ELF-1 (cell line): ENCODE results near the gene SHB.
A peak's percentile ranks its signal among the peaks of the same experiment; 100 is the strongest.

Source experiments
- DNase-seq: peaks from one replicate; pipeline ENCODE4 v3.0.0-alpha.2; 2016; ENCODE audit warnings: low read depth, low spot score

Gene SHB

GRCh38 chr9:38068701-38069628 is at the start of gene SHB:
Gene SHB (minus strand): TSS chr9:38069227. CDS start chr9:38068645, 582 bp downstream.
- peak; percentile 98 for DNase-seq

DNA sequence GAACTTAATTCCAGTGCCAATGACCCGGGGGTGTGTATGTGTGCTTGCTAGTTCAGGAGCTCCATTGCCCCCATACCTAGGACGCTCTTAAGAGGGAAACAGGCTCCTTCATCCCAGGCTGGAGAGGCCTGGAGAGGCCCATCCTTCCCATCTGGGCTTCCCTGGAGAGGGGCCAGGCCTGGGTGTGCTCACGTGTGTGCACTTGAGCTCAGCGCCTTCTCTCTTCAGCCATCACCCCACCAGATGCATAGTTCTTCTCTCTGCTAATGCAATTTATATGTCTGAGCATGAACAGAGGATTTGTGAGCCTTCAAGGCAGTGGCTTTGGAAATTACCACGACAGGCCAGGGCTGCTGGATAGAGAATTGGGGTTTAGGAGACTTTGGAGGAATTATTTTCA is 48.6 kb upstream of the SHB start:
- DNase-seq, result no peak

DNA sequence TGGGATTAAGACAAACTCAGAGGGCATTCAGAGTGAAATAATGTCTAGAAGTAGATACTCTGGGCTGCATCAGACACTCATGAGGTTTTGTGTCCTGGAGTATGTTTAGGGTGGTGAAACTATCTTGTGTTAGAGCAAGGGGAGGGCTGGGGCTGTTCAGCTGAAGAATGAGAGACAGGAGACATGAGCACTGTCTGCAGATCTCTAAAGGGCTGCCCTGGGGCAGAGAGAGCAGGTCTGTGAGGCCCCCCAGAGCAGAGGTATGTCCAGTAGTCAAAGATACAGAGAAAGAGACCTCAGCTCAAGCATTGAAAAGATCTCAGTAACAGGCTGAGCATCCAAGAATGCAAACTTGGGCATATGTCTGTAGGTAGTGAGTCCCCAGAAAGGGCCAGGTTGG is 45.9 kb upstream of the SHB start:
- DNase-seq, result no peak

GRCh38 chr9:38112456-38112855 is 43.4 kb upstream of the SHB start:
- no peak for DNase-seq

DNA sequence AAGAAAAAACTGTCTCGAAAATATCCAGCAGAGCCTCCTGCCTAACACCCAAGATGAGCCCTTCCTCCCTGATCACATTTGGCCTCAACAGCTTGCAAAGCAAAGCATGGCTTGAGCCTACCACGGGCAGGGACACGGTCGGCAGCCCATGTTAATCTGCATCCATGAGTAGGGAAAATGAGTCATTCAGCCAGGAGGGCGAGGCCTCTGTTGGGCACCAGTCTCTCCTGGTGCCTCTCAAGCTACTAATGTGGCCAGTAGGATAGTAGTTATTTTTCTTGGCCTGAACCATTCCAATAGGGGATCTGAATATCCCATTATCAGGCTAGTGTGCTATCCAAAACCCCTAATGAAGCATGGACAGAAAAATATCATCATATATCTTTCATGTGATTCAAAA is 43.0 kb upstream of the SHB start:
- no peak for DNase-seq

DNA sequence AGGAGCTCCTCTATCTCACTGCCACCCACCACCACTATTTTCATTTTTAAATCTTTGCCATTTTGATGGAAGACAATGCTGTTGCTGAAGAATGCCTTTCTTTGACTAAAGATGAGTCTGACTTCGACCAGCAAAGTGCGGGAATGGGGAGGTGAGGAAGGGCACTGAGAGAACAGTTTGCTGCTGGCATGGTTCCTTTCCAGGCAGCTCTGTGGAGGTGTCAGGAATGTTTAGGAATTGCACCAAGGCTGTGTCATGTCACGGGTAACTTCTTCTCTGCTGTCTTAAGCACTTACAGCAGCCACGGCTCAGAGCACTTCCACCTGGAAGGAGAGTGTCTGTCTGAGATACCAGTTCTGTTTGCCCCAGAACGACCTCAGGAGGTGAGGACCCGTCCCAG is 41.4 kb upstream of the SHB start:
- no peak for DNase-seq

GRCh38 chr9:38109601-38110000 is 40.6 kb upstream of the SHB start:
- no peak for DNase-seq

DNA sequence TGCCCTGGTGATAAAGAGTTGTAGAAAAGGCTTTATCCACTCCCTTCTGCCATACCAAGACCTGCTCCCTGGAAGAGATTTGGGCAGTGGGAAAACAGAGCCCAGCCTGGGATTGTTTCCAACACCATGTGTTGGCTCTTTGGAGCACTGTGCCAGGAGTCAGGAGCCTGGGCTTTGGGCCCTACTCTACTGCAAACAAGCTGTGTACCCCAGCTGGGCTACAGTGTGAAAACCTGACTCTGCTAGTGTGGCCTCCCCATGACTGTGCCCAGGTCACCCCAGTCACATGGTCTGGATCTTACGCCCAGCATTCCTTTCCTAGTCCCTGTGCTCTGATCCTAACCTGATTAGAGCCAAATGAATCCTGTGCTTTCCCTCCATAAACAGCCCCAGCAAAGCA is 39.3 kb upstream of the SHB start:
- no peak for DNase-seq

DNA sequence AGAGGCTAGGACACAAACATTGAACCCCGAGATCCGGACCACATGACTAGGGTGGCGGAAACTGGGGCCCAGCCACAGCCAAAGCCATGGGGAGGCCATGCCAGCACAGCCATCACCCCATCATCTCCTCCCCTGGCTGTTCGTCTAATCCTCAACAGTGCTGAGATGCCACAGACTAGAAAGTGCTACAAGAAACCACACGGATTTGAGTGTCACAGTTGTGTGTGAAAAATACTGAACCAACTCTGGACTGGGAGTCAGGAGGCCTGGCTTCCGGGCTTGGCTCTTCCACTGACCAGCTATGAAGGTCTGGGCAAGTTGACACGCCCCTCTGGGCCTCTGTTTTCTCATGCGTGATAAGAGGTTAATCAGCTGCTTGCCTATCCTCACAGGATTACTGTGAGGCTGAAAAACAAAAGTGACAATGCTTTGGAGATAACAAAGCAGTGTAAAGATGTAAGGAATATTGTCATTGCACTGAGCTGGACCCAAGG is 38.8 kb upstream of the SHB start:
- DNase-seq, result peak; percentile 34

DNA sequence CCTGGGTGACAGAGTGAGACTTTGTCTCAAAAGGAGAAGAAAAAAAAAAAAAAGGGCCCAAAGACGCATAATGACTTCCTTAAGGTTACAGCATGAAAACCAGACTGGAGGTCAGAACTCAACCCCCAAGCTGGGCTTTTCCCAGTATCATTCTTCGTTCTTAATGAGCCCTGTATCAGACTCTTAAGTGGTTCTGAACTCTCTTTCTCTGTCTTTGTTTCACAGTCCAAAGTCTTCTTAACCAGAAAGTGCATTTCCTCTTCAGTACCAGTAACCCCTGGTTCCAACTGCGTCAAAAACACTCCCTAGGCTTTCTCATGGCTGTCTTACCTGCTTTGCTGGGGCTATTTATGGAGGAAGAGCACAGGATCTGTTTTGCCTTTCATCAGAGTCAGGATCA is 38.4 kb upstream of the SHB start:
- DNase-seq, result no peak

DNA sequence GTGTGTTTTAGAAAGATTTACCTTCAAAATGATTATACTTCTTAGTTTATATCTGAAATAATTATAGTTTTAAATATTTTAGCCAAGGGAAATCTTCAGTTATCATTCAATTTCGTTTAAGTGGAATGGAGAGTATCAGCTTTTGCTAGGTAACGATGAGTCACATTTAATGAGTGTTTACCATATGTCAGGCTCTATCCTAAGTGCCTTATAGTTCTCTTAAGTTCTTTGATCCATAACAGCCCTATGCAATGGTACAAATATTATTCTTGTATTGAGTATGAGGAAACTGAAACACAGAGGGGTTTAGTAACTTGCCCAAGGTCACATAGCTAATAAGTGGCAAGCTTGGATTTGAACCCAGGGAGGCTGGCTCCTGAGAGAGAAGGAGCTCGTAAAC is 37.5 kb upstream of the SHB start:
- DNase-seq, result no peak

- DNase-seq, result no peak
These were observed 34.3 kb upstream of the SHB start for GRCh38 chr9:38103340-38103739.

DNA sequence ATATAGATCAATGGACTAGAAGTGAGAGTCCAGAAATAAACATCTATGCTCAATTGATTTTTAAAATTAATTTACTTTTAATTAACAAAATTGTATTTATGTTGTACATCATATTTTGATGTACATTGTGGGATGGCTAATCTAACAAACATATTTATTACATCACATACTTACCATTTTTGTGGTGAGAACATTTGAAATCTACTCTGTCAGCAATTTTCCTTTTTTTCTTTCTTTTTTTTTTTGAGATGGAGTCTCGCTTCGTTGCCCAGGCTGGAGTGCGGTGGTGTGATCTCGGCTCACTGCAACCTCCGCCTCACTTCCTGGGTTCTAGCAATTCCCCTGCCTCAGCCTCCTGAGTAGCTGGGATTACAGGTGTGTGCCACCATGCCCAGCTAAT is 32.4 kb upstream of the SHB start:
- no peak for DNase-seq

DNA sequence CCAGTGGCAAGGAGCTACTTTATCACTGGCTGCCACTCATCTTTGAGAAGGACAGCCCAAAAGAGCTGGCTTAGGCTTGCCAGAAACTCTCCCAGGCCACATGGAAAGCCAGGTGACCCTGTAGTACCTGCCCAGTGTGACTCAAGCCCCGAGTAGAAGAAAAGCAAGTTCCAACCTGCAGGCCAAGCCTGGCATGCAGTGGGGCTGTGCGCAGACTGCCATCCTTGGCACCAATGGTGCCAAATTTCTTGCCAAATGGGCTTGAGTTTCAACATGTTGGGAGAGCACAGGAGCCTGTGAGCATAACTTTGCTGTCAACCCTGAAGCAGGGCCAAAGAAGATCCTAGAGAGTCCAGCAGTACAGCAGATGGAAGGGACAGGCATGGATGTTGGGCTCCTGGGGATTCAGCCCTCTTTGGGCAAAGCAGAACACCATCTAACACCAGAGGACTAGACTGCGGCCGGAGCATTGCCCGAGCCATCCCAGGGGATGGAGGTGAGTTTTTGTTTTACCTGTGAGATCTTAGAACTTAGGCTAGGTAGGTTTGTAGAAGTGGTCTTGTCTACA is 27.3 kb upstream of the SHB start:
- no peak for DNase-seq

DNA sequence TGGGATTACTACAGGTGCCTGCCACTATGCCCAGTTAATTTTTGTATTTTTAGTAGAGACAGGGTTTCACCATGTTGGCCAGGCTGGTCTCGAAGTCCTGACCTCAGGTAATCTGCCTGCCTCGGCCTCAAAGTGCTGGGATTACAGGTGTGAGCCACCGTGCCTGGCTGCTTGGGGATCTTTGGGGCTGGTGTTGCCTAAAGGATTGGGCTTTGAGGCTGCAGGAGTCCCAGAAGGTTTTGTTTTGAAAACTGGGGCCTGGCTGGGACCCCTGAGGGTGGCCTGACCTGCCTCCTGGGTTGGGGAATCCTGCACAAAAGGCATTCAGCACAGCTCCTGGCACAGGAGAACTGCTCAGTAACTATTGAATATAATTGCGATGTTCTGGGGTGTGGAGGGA is 25.1 kb upstream of the SHB start:
- DNase-seq, result no peak

- no peak for DNase-seq
These were observed 23.6 kb upstream of the SHB start for GRCh38 chr9:38092656-38093055.

DNA sequence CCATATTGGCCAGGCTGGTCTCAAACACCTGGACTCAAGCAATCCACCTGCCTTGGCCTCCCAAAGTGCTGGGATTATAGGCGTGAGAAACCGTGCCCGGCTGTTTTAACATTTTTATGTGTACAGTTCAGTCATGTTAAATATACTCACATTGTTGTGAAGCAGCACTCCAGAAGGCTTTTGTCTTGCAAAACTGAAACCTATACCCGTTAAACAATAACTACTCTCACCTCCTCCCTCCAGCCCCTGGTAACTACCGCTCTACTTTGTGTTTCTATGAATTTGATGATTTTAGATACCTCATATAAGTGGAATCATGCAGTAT is 23.1 kb upstream of the SHB start:
- DNase-seq, result no peak

DNA sequence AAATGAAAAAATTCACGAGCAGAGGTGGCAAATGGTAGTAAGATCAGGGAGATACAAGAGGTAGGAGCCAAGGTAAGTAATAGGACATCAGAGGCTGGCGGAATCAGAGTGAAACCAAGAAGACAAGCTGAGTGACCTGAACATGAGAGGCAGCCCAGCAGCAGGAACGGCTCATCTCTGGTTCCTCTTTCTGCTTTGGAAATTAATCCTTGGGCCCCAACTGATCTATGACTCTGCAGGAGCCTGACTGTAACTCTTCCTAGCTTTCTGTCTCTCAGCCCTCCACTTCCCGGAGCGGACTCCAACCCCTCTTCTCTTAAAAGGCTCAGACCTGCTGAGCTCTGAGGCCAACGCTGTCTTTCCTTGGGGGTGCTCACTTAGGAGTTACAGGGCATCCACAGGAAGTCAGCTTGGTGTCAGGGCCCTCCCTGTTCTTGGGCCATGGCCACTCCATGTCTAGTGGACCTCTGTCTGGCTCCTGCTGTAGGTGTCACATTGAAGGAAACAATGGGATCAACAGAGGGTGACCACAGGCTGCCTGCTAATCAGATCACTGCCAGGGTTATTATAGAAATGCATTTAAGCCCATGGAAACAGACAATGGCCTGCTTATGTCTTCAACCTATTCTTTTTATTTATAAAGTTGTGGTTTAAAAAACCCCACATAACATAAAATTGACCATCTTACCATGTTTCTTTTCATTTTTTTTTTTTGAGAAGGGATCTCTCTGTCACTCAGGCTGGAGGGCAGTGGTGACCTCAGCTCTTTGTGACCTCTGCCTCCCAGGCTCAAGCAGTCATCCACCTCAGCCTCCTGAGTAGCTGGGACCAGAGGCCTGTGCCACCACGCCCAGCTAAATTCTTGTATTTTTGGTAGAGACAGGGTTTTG is 22.5 kb upstream of the SHB start:
- DNase-seq, result no peak

DNA sequence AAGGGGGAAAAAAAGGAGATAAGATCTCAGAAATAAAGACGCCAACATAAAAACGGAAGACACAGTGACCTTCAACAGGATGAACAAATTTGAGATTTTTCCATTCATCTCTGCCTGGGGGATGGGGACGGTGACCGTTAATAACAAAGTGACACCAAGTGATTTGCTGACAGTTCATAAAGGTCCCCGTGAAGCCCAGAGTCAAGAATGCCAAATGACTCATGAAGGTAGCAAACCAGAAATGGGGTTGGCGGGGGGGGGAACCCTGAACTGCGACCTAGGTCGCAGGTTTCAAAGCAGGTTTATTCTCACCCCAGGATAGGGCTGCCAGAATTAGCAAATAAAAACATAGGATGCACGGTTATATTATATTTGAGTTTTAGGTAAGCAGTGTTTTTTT is 21.1 kb upstream of the SHB start:
- DNase-seq, result no peak

DNA sequence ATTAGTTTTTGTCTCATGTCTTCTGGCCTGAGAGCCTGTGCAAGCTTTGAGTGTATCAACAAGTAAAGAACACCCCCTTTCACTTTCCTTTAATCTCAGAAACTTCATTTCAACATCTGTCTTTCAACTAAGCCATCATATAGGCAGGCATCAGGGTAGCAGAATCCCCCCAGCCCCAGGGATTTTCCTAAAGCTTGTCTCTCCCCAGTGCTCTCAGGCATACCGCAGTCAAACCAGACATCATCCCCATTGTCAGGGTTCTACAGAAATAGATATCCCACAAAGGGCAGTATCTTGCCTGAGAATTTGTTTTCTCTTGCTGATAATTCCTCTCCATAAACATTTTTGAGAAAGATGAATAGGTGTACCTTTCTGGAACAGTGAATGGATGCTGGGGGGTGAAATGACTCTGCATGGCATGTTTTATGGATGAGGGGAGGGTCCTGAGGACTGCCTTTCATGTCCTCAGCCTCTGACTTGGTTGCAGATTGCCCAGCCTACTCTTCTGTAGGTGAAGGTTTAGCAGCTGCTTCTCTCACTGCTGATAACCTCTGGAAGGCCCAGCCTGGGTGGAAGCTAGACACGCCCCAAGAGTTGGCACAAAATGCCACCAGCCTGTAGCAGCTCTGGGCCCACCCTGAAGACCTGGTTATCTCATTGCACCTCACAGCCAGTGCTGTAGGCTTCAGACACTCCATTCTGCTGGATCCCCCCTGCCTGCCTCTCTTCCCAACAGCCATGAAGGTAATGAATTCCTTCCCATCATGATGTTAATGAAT is 20.5 kb upstream of the SHB start:
- no peak for DNase-seq
